Cardiac fibroblast (primary cell): ENCODE results near the gene SERPINB4.

Experiments used
- DNase-seq, 2 donors: peaks; one replicate each; pipeline versions ENCODE4 v3.0.0 to v3.0.0-alpha.2; 2010; ENCODE audit warnings: low read depth in 2 of 2
- H3K4me3 ChIP-seq, 2 donors: replicated peaks in 1 of 2; 1 replicate in 1 of 2; 2 replicates in 1 of 2; pipeline ENCODE4 v1.5.1; 2011; ENCODE audit warnings: low read depth in 2 of 2, low read length in 2 of 2, mild to moderate bottlenecking in 2 of 2, moderate library complexity in 1 of 2
- CTCF ChIP-seq: IDR thresholded peaks from one replicate; pipeline ENCODE4 v1.5.1; 2011; ENCODE audit warnings: low read depth, mild to moderate bottlenecking, low read length, inconsistent platforms

Gene SERPINB4

GRCh38 chr18:63619661-63620060 lies 24.4 kb downstream of the SERPINB4 start:
- H3K4me3 ChIP-seq = no peak overlapping the region
- DNase-seq = peak in 1 of 2 donors; percentile 8
- no peak for TF ChIP-seq CTCF

GRCh38 chr18:63617915-63618234 lies 26.2 kb downstream of the SERPINB4 start:
- DNase-seq = no peak
- no peak for TF ChIP-seq CTCF

GRCh38 chr18:63617049-63617914 lies 26.8 kb downstream of the SERPINB4 start:
- no peak for TF ChIP-seq CTCF
- DNase-seq = no peak
- H3K4me3 ChIP-seq = no peak overlapping the region

More at GRCh38 chr18:63617915-63618234, 26.2 kb downstream of the SERPINB4 start:
- H3K4me3 ChIP-seq = no peak overlapping the region

- no peak for DNase-seq
- H3K4me3 ChIP-seq = no peak overlapping the region
- TF ChIP-seq CTCF = no peak
Observed at GRCh38 chr18:63613420-63613819, 30.6 kb downstream of the SERPINB4 start.

GRCh38 chr18:63606526-63606925 lies 37.5 kb downstream of the SERPINB4 start:
- H3K4me3 ChIP-seq = no peak overlapping the region
- DNase-seq = no peak
- no peak for TF ChIP-seq CTCF

GRCh38 chr18:63604791-63605567 lies 39.1 kb downstream of the SERPINB4 start:
- no peak overlapping the region for H3K4me3 ChIP-seq
- DNase-seq = peak in 1 of 2 donors; percentile 7
- no peak for TF ChIP-seq CTCF
